Measurements from ENCODE around the gene URB1. TPM values are rescaled to one million over a fixed set of nuclear protein-coding genes. Genes with fewer than 3 reads are reported as not detected.

Gene URB1
- total and polyA plus RNA-seq, 2 of the 8 experiments (the other 6 are each of a cell fraction or from before 2014, with no cell fraction given): 8.1 to 28.9 TPM

DNA sequence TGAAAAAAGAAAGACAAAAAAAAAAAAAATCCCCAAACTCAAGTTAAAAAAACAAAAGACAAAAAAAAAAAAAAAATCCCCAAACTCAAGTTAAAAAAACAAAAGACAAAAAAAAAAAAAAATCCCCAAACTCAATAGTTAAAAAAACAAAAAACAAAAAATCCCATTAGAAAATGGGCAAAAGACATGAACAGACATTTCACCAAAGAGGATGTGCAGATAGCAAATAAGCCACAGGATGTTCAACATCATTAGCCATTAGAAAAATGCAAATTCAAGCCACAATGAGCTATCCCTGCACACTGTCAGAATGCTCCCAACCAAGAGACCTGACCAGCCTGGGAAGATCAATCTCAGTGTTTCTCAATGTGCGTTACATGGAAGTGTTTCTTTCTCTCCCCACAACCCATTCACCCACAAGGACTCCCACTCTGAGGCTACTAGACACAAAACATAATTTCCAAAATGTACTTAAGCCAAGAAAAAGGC lies 60.3 kb downstream of the URB1 start (continued):
- TF ChIP-seq ZNF274 (IDR thresholded peaks at IDR 0.05; ENCODE audit: borderline replicate concordance, extremely low read depth, low read length) (no peak), FOSL1 (IDR thresholded peaks at IDR 0.05; ENCODE audit: insufficient read depth, low read depth, low read length) (no peak)
